Head of caudate nucleus (tissue), 42 donors: ENCODE results near the gene ETFDH.
"Not testable (repeated sequence)": the region's sequence is repeated elsewhere in the genome, so short reads cannot be mapped to it uniquely, and the experiment has no call there.

Source experiments
- DNase-seq, 42 donors: peaks; one replicate each; pipeline versions ENCODE4 v3.0.0 to v3.0.0-alpha.2; 2020 to 2021; ENCODE audit warnings: mixed read lengths in 7 of 42
- intact Hi-C: fragments of 100-400 bp; cut with DNase I; formaldehyde crosslinking; loops from one replicate; pipeline ENCODE4 v1.15.0; 2022

Gene ETFDH

DNA sequence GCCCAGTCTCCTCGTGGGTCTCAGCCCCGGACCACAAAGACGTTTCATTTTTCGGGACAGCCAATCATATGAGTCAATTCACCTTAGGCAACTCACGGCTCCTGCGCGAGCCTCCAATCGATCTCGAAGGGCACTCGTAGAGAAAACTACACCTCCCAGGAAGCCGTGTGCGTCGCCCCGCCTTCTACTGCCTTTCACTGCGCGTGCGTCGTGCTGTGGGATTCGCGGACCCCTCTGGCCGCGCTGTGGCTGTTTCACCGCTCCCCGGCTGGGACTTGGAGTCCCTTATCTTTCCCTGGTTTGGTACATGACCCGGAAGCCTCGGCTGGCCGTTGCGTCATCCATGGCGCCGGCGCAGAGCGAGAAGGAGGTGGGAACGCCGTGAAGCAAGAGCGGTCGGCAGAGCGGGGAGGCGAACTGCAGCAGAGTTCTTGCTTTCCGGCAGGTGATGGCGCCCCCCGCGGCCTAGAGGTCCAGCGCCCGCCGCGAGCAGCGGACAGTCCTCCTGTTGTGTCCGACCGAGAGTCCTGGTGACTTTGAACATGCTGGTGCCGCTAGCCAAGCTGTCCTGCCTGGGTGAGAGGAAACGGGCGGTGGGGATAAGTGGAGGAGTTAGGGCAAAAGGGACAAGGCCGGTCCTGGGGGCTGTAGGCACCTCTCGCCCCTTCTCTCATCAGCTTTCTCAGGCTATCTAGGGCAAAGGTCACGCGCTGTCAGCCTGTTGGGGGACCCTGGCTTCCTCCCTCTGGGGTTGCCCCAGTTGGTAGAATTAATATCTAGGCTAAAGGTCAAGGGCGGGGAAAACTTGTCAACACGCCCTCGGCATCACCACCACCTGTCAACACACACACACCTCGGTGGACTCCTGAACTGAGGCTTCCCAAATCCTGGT, at the start of gene ETFDH:
TSS of gene ETFDH (plus strand) at position 382 of the 892 bp plus-strand sequence. CDS start at position 543, 161 bp downstream.
- intact Hi-C loops = loop anchor here (5.0 kb wide), 1 partner anchor 480 kb away; no protein-coding TSS in a partner anchor
- DNase-seq = peak; percentile 97 to 100 (median 99)

DNA sequence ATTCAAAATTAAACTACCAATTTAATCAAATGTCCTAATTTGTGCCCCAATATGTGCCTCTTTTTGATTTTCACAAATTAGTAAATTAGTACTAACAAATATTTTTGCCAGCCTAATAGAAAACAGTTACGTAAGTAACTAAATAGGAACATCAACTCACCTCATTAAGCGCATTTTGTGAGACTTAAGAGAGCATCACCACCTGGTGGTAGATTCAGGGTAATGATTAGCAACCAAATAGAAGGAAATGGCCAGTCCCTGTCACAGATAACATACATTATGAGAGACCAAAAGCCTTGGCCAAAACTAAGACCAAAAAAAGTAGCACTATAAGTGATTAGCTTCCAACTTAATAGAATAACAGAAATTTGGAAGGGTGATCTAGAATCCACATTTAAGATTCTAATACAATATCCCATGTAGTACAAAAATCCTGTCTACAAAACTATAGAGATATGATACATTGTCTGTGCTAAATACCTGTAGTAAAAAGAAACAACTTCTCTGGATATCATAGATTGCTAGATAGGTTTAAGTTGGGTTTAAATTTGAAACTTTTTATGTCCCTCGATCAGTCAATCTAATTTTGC, 47.1 kb upstream of the ETFDH start:
- intact Hi-C loops = loop anchor here (10.0 kb wide), 1 partner anchor 360 kb away; no protein-coding TSS in a partner anchor
- peak in 16 of 42 donors; percentile 13 to 55 (median 24) for DNase-seq

DNA sequence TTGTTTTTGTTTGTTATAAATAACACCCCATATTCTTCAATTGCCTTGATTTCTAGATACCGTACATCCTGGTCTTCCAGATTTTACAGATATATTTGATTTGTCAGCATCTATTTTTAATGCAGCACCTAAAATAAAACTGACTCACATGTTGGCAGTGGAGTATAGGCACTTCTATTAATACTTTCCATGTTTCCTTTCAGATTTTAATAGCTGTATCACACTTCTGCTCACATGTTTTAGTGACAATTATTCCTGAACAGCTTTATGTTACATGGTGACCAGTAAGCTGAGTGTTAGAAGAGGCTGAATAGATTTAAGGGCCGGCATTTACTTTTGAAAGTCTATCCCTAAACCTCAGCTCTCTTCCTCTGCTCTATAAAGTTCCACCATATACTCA, 46.6 kb upstream of the ETFDH start:
- DNase-seq = no peak
- intact Hi-C loops = loop anchor here (10.0 kb wide), 1 partner anchor 361 kb away; no protein-coding TSS in a partner anchor

DNA sequence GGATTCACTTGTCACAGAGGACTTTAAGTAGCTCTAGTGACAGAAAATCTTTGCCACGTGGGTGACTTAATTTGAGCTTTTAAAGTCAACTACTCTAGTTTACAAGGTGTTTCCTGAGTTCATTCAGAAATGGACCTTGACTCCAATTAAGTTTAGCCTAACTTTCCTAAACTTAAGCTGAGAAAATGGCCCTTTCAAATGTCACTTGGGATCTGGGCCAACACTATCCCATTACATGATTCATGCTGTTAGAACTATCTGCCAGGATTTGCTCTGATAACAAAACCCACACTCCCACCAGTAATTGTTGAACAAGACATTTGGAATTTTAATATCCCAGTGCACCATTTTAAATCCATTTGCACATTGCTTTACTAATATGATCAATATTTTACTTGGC, 41.2 kb upstream of the ETFDH start:
- no peak for DNase-seq
- intact Hi-C loops = no loop called here

DNA sequence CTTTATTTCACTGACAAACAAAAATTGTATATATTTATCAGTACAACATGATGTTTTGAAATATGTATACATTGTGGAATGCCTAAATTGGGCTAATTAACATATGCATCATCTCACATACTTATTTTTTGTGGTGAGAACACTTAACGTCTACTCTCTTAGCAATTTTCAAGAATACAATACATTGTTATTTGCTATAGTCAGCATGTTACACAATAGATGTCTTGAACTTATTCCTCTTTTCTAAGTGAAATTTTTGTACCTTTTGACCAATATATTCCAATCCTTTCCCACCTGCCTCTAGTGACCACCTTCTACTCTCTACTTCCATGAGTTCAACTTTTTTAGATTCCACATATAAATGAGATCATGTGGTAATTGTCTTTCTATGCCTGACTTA, 35.5 kb upstream of the ETFDH start:
- DNase-seq = no peak
- intact Hi-C loops = no loop called here

DNA sequence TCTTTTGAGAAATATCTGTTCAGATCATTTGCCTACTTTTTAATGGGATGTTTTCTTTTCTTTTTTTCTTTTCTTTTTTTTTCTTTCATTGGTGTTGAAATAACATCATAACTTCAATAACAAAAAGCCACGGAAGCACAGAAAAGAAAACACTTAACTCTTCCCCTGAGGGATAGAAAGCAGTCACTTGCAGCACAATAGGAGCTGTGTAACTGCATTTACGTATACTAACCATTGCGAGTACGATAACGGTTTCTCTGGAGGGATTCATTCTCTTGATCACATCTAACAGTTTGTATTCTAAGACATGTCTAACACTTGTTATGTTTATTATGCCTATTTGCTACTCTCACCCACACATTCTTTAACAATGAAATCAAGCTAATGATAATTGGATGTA, 27.7 kb upstream of the ETFDH start:
- no peak for DNase-seq
- intact Hi-C loops = no loop called here

DNA sequence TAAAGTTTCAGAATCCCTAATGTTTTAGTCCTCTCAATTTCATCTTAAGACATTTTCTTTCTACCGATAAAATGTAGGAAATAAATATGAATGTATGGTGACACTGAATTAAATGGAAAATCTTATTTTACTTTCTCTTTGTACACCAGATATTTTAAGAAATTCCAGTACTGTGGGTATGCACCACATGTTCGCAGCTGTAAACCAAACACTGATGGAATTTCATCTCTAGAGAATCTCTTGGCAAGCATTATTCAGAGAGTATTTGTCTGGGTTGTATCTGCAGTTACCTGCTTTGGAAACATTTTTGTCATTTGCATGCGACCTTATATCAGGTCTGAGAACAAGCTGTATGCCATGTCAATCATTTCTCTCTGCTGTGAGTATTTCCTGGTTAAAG, 27.3 kb upstream of the ETFDH start:
- no peak for DNase-seq
- intact Hi-C loops = no loop called here

DNA sequence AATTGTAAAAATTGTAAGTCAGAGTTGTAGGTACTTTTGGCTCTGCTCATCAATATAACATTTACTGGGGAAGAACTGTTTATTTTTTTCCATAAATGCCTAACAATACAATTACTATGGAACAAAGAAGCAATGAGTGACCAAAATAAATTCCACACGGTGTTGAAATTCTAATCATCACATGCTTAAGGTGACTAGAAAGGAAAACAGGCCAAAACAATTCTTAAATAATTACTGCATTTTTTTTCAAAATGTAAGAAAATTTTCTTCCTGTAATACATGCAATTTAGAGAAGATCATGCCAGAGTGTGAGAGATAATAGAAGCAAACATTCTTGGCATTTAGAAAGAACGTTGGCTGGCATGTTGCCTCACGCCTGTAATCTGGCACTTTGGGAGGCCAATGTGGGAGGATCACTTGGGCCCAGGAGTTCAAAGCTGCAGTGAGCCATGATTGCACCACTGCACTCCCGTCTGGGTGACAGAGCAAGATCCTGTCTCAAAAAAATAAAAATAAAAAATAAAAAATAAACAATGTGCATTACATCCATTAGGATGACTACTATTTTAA, 22.9 kb upstream of the ETFDH start:
- intact Hi-C loops = no loop called here
- DNase-seq = no peak

DNA sequence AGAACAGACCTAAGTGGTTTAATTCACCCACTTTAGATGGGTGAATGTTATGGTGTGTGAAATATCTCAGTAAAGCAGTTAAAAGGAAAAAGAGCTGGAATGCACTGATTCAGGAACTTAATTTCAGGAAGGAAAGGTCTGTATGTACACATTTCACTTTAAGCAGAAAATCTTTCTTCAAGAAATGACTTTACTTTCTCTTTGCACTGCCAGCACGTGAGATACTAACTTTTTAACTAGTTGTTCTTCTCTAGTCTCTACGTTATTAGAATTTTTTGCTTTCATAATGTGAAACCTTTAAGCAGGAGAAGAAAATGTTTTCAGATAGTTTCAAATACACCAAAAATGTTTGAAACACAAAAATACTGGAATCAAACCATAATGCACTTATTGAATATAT, 19.2 kb upstream of the ETFDH start:
- no peak for DNase-seq
- intact Hi-C loops = no loop called here

DNA sequence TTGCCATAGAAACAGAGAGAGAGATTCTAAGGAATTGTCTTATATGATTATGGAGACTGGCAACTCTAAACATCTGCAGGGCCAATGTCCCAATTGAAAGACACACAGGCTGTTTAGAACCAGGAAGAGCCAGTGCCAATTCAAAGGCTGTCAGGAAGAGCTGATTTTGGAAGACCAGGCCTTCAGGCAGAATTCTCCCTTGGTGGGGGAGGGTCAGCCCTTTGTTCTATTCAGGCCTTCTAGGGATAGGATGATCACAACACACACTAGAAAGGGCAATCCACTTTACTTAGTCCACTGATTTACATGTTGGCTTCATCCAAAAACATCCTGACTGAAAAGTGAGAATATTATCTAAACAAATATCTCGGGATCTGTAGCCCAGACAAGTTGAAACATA, 15.7 kb upstream of the ETFDH start:
- intact Hi-C loops = no loop called here

DNA sequence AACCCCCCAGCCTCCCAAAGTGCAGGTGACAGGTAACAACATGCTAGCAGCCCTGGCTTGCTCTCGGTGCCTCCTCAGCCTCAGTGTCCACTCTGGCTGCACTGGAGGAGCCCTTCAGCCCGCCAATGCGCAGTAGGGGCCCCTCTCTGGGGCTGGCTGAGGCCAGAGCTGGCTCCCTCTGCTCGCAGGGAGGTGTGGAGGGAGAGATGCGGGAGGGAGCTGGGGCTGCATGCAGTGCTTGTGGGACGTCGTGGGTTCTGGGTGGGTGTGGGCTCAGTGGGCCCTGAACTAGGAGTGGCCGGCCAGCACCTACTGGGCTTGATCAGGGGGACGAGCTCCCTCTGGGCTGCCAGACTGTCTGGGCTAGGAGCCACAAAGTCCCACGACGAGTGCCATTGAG, 14.8 kb upstream of the ETFDH start:
- intact Hi-C loops = no loop called here
- DNase-seq = no peak

More for the DNA sequence above, 15.7 kb upstream of the ETFDH start:
- no peak for DNase-seq

DNA sequence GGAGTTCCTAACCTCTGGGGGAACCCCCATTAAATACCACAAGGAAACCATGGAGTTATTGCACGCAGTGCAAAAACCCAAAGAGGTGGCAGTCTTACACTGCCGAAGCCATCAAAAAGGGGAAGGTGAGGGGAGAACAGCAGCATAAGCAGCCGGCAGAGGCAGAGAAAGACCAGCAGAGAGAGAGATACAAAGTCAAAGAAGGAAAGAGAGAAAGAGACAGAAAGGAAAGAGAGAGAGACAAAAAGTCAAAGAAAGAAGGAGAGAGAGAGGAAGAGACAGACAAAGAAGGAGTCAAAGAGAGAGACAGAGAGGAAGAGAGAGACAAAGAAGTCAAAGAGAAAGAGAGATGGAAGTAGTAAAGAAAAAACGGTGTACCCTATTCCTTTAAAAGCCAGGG, 8.8 kb upstream of the ETFDH start:
- intact Hi-C loops, DNase-seq: not testable (repeated sequence)

DNA sequence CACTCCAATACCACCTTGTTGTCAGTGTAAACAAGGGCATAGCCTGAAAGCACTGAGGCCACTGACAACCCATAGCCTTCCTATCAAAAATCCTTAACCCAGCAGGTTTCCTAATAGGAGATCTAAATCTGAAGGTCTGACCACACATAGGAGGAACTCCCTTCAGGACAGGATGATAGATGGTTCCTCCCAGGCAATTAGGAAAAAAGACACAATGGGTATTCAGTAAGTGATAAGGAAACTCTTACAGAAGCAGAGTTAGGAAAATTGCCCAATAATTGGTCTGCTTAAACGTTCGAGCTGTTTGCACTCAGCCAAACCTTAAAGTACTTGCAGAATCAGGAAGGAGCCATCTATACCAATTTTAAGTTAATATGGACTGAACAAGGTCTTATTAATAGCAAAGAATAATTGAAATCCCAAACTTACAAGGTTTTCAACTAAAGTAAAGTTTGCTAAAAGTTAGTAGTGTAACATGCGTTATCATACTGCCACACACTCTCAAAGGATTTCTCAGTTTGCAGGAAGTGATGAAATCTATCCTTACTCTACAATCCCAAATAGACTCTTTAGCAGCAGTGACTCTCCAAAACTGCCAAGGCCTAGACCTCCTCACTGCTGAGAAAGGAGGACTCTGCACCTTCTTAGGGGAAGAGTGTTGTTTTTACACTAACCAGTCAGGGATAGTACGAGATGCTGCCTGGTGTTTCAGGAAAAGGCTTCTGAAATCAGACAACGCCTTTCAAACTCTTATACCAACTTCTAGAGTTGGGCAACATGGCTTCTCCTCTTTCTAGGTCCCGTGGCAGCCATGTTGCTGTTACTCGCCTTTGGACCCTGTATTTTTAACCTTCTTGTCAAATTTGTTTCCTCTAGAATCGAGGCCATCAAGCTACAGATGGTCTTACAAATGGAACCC, 8.1 kb upstream of the ETFDH start:
- intact Hi-C loops = not testable (repeated sequence)

DNA sequence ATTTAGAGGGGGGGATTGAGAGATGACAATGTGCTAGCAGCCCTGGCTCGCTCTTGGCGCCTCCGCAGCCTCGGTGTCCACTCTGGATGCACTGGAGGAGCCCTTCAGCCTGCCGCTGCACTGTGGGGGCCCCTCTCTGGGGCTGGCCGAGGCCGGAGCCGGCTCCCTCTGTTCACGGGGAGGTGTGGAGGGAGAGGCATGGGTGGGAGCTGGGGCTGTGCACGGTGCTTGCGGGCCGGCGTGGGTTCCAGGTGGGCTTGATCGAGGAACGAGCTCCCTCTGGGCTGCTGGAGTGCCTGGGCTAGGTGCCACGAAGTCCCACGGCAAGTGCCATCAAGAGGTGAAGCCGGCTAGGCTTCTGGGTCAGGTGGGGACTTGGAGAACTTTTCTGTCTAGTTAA, 7.3 kb upstream of the ETFDH start:
- intact Hi-C loops = no loop called here
- DNase-seq = no peak

More for the DNA sequence above, 8.1 kb upstream of the ETFDH start:
- not testable (repeated sequence) for DNase-seq

DNA sequence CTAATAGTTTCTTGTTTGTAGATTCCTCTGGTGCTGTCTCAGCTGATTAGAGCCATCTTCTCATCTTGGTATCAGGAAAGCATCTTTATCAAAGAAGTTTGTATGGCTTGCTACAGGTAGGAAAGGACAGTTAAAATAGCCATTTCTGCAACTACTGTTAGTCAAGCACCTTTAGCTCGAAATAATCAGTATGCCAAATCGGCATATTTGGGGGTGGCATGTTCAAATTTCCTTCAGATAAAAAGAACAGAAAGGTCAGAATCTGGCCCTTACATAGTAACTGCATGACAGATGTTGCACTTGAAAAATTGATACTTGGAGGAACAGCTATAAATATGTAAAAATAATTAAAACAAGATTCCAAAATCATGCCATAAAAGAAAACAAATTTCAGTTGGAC, 5.2 kb upstream of the ETFDH start:
- DNase-seq = no peak
- intact Hi-C loops = no loop called here

DNA sequence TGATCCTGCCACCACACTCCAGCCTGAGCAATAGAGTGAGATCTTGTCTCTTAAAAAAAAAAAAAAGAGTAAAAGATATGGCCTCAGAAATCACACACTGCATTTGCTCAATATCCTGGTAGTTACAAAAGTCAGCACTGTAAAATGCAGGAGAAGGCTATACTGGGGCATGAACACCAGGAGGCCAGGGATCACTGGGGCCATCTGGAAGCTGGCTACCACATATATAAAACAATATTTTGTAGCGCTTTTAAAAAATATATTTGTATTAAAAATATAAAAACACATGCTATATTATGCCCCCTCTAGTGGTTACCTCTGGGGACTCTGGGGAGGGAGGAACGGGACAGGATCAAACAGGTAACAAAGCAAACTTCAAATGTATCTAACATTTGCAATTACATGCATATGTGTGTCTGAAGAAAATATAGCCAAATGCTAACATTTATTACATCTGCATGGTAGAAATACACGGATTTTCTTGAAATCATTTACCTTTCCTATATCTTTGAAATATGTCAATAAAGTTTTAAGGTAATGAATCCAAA, 4.4 kb upstream of the ETFDH start:
- intact Hi-C loops = no loop called here
- peak in 2 of 42 donors; percentile 1 to 3 for DNase-seq

DNA sequence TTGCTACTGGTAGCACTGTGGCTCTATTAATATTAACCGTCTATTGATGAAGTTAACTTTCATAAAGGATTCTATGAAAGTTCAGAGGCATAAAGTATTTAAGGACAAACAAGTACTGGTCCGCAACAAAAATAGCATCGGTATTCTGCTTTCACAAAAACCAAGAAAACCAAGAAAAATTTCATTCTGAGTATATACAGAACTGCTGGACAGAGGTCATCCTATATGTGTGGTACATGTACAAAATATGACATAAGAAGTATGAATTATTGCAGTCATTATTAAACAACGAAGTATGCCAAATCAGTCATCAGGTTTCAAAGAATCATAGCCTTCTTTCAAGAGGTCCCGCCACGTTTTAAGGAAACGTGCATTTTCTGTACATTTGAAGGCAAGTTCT, 2.8 kb upstream of the ETFDH start:
- intact Hi-C loops = no loop called here
- DNase-seq = no peak

DNA sequence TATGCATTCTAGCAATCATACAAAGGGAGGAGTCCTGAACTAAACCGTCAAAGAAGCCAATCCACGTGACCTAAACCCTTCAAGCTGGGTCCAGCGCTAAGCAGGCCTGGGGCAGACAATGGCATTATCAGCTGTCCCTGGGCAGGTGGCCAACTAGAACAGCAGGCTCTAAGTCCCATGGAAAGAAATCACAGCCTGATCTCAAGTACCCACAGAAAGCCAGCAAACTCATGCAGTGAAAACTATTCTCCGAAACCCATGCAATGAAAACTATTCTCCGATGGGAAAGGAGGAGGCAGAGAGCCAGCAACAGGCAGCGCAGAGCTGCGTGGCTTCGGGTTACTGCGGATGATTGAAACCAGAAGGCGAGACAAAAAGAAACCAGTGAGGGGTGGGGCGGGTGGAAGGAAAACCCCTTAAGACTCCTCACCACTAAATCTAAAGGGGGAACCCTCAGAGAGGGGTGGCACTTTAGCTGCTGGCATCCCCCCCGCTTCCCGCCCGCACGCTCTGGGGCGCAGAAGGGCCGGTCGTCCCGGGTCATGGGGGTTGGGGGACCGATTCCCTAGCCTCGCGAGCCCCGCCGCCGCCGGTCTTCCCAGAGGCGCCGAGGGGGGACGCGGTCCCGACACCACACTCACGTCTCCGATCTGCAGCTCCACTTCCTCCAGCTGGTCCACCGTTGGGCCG, 976 bp upstream of the ETFDH start:
- intact Hi-C loops = loop anchor here (5.0 kb wide), 1 partner anchor 479 kb away; no protein-coding TSS in a partner anchor
- peak in 41 of 42 donors; percentile 5 to 84 (median 60) for DNase-seq
